WTC11 (cell line): Measurements from ENCODE around the gene RAPGEF1.

Experiments used
- ATF6 ChIP-seq: sonication (generic); formaldehyde crosslinking; IDR thresholded peaks from 2 replicates; pipeline ENCODE4 v1.8.1; 2023; ENCODE audit warnings: mild to moderate bottlenecking, missing genetic modification reagents
- CTCF ChIP-seq: fragments of 200-600 bp; IDR thresholded peaks from 2 replicates; pipeline ENCODE4 v1.8.0; 2022; ENCODE audit warnings: antibody characterized with exemption
- E2F1 ChIP-seq: sonication (generic); formaldehyde crosslinking; IDR thresholded peaks from 2 replicates; pipeline ENCODE4 v1.8.0; 2022; ENCODE audit warnings: mild to moderate bottlenecking, missing genetic modification reagents
- FOXJ3 ChIP-seq: sonication (generic); formaldehyde crosslinking; IDR thresholded peaks from 2 replicates; pipeline ENCODE4 v1.9.0; 2021; ENCODE audit warnings: missing genetic modification reagents, mild to moderate bottlenecking, borderline replicate concordance
- HMGXB4 ChIP-seq: sonication (generic); formaldehyde crosslinking; IDR thresholded peaks from 2 replicates; pipeline ENCODE4 v1.8.1; 2023; ENCODE audit warnings: mild to moderate bottlenecking, moderate library complexity, missing genetic modification reagents
- JAZF1 ChIP-seq: fragments of 250-450 bp; sonication (Bioruptor Pico); IDR thresholded peaks from 2 replicates; pipeline ENCODE4 v1.9.0; 2021; ENCODE audit warnings: moderate library complexity, mild to moderate bottlenecking, inconsistent platforms
- JUN ChIP-seq: sonication (generic); formaldehyde crosslinking; IDR thresholded peaks from 2 replicates; pipeline ENCODE4 v1.8.0; 2023; ENCODE audit warnings: mild to moderate bottlenecking, missing genetic modification reagents
- KAT7 ChIP-seq: sonication (generic); formaldehyde crosslinking; IDR thresholded peaks from 2 replicates; pipeline ENCODE4 v1.8.1; 2023; ENCODE audit warnings: missing genetic modification reagents, mild to moderate bottlenecking, borderline replicate concordance
- NR1H2 ChIP-seq: sonication (generic); formaldehyde crosslinking; IDR thresholded peaks from 2 replicates; pipeline ENCODE4 v1.9.0; 2021; ENCODE audit warnings: mild to moderate bottlenecking, moderate library complexity, missing genetic modification reagents
- TEAD4 ChIP-seq: sonication (generic); formaldehyde crosslinking; IDR thresholded peaks from 2 replicates; pipeline ENCODE4 v1.8.0; 2022; ENCODE audit warnings: mild to moderate bottlenecking, missing genetic modification reagents
- ZNF138 ChIP-seq: sonication (generic); formaldehyde crosslinking; conservative IDR thresholded peaks from 2 replicates; pipeline ENCODE4 v1.8.1; 2022; ENCODE audit warnings: mild to moderate bottlenecking, moderate library complexity, missing genetic modification reagents
- ZNF263 ChIP-seq: sonication (generic); formaldehyde crosslinking; IDR thresholded peaks from 2 replicates; pipeline ENCODE4 v1.8.1; 2022; ENCODE audit warnings: low read depth, mild to moderate bottlenecking, moderate library complexity, missing genetic modification reagents
- ZNF416 ChIP-seq: fragments of 250-450 bp; sonication (Bioruptor Pico); IDR thresholded peaks from 2 replicates; pipeline ENCODE4 v1.9.0; 2021; ENCODE audit warnings: mild to moderate bottlenecking, inconsistent platforms
- ZSCAN18 ChIP-seq: fragments of 250-450 bp; sonication (Bioruptor Pico); IDR thresholded peaks from 2 replicates; pipeline ENCODE4 v2.1.2; 2022; ENCODE audit warnings: mild to moderate bottlenecking, moderate library complexity

GRCh38 chr9:131583337-131583645 is 156.6 kb downstream of the RAPGEF1 start:
- TF ChIP-seq TEAD4 (CRISPR knock-in tag) (no peak), HMGXB4 (CRISPR knock-in tag) (no peak), CTCF (no peak), ATF6 (CRISPR knock-in tag) (no peak), ZNF138 (CRISPR knock-in tag) (no peak), E2F1 (CRISPR knock-in tag) (no peak), ZNF416 (CRISPR knock-in tag) (no peak), ZSCAN18 (no peak), KAT7 (no peak), JAZF1 (CRISPR knock-in tag) (no peak), NR1H2 (CRISPR knock-in tag) (no peak), FOXJ3 (CRISPR knock-in tag) (no peak), JUN (CRISPR knock-in tag) (no peak), ZNF263 (CRISPR knock-in tag) (no peak)
